AG04450 (cell line): ENCODE results near the gene ACTR10. TPM values are rescaled to one million over a fixed set of nuclear protein-coding genes. Genes with fewer than 3 reads are reported as not detected.
"Not testable (repeated sequence)": the region's sequence is repeated elsewhere in the genome, so short reads cannot be mapped to it uniquely, and the experiment has no call there.

Experiments used
- CTCF ChIA-PET: fragments of 300-600, 350-600 bp; formaldehyde crosslinking; extraction: SDS; loops from one replicate; lab custom pipeline; 2022; ENCODE audit warnings: antibody characterized with exemption, inconsistent platforms; lab: Charles Lee
- POLR2A ChIA-PET: fragments of 350-600 bp; formaldehyde crosslinking; extraction: SDS; loops from one replicate; lab custom pipeline; 2021; ENCODE audit warnings: antibody characterized with exemption, inconsistent platforms; lab: Yijun Ruan, JAX
- DNase-seq: peaks from one replicate; pipeline ENCODE4 v3.0.0-alpha.2; 2011; ENCODE audit warnings: low read depth, low spot score
- H3K27ac ChIP-seq: one replicate; pipeline ENCODE4 v1.5.1; 2012; ENCODE audit warnings: low read depth, low read length, control low read depth
- H3K27me3 ChIP-seq: one replicate; pipeline ENCODE4 v1.6.0; 2012; ENCODE audit warnings: low read length; ENCODE audit not compliant: control insufficient read depth, insufficient read depth
- H3K4me3 ChIP-seq: 2 replicates; pipeline ENCODE4 v1.5.1; 2011; ENCODE audit warnings: mild to moderate bottlenecking, low read depth, low read length, control low read depth
- H3K9me3 ChIP-seq: 2 replicates; pipeline ENCODE4 v1.5.1; 2012; ENCODE audit warnings: low read length; ENCODE audit not compliant: control insufficient read depth, insufficient read depth
- CTCF ChIP-seq: IDR thresholded peaks from 2 replicates; pipeline ENCODE4 v1.5.1; 2011; ENCODE audit warnings: low read depth, low read length, control low read depth, inconsistent platforms
- polyA plus RNA-seq: library from polyadenylated mRNA; depleted of rRNA; stranded (reverse); fragments of >200 nt; gene quantifications from 2 replicates; pipeline ENCODE4 v1.2.3, GENCODE V29; 2011

Gene ACTR10
- polyA plus RNA-seq, 1 experiment = 142 TPM

GRCh38 chr14:58258156-58258555 is 58.2 kb downstream of the ACTR10 start:
- Histone ChIP-seq H3K9me3 (no peaks in the 10 kb centered on the region), H3K4me3 (no peak overlapping the region), H3K27me3 (no peaks in the 10 kb centered on the region), H3K27ac (no peak overlapping the region)
- TF ChIP-seq CTCF = no peak
- ChIA-PET CTCF (interaction anchor here (0.6 to 1.1 kb wide), 4 partner anchors 14 to 1423 kb away, joined by 3 to 4 read pairs (median 4); no protein-coding TSS in a partner anchor), POLR2A (no interaction called here)
- no peak for DNase-seq

- not testable (repeated sequence) for H3K27me3 ChIP-seq, H3K4me3 ChIP-seq, H3K9me3 ChIP-seq, DNase-seq, H3K27ac ChIP-seq
- ChIA-PET CTCF (interaction anchor here (0.6 kb wide), 1 partner anchor 40 kb away, joined by 3 read pairs; no protein-coding TSS in a partner anchor), POLR2A (interaction anchor here (0.7 kb wide), 1 partner anchor 96 kb away, joined by 5 read pairs; no protein-coding TSS in a partner anchor)
These were observed 62.1 kb downstream of the ACTR10 start for GRCh38 chr14:58262005-58262404.

GRCh38 chr14:58265401-58265800 is 65.5 kb downstream of the ACTR10 start:
- POLR2A ChIA-PET = interaction anchor here (0.8 kb wide), 1 partner anchor 162 kb away, joined by 3 read pairs; the partner anchor contains the start of gene TIMM9
- Histone ChIP-seq H3K27ac (no peak overlapping the region), H3K9me3 (no peaks in the 10 kb centered on the region), H3K27me3 (no peaks in the 10 kb centered on the region), H3K4me3 (no peak overlapping the region)
- TF ChIP-seq CTCF = no peak
- CTCF ChIA-PET = interaction anchor here (0.8 kb wide), 1 partner anchor 157 kb away, joined by 3 read pairs; no protein-coding TSS in a partner anchor
- DNase-seq = no peak

GRCh38 chr14:58270628-58271027 is 70.7 kb downstream of the ACTR10 start:
- no peak for TF ChIP-seq CTCF
- Histone ChIP-seq H3K9me3 (no peaks in the 10 kb centered on the region), H3K27me3 (no peaks in the 10 kb centered on the region), H3K27ac (no peak overlapping the region), H3K4me3 (no peak overlapping the region)
- no peak for DNase-seq
- CTCF ChIA-PET = no interaction called here
- POLR2A ChIA-PET = no interaction called here

- ChIA-PET POLR2A (interaction anchor here (1.0 kb wide), 1 partner anchor 25 kb away, joined by 3 read pairs; the partner anchor contains the start of gene ARID4A), CTCF (interaction anchor here (0.6 to 1.4 kb wide), 3 partner anchors 8 to 20 kb away, joined by 3 to 7 read pairs (median 3); no protein-coding TSS in a partner anchor)
- no peaks in the 10 kb centered on the region for H3K27me3 ChIP-seq
- no peak overlapping the region for H3K4me3 ChIP-seq
- no peak for TF ChIP-seq CTCF
- no peak overlapping the region for H3K27ac ChIP-seq
- no peaks in the 10 kb centered on the region for H3K9me3 ChIP-seq
- peak; percentile 4 for DNase-seq
These were observed 72.8 kb downstream of the ACTR10 start for GRCh38 chr14:58272588-58273372.
